Ectodermal cell (in vitro differentiated cells): ENCODE results near the gene SCNN1B. TPM values are rescaled to one million over a fixed set of nuclear protein-coding genes. Genes with fewer than 3 reads are reported as not detected.
"Not testable (repeated sequence)": the region's sequence is repeated elsewhere in the genome, so short reads cannot be mapped to it uniquely, and the experiment has no call there.

Experiments used
- H3K27ac ChIP-seq: 2 replicates; pipeline ENCODE4 v1.7.0; 2013; ENCODE audit warnings: mild to moderate bottlenecking, low read depth, low read length; ENCODE audit not compliant: insufficient read depth, poor library complexity, severe bottlenecking
- H3K27me3 ChIP-seq: 2 replicates; pipeline ENCODE4 v1.7.0; 2013; ENCODE audit warnings: mild to moderate bottlenecking, low read length; ENCODE audit not compliant: insufficient read depth, control insufficient read depth, poor library complexity, severe bottlenecking
- H3K36me3 ChIP-seq: one replicate; pipeline ENCODE4 v1.7.0; 2013; ENCODE audit warnings: low read length; ENCODE audit not compliant: control insufficient read depth, insufficient read depth
- H3K4me1 ChIP-seq: one replicate; pipeline ENCODE4 v1.7.0; 2013; ENCODE audit warnings: low read length; ENCODE audit not compliant: control insufficient read depth, insufficient read depth
- H3K4me3 ChIP-seq: 2 replicates; pipeline ENCODE4 v1.7.0; 2013; ENCODE audit warnings: low read depth, low read length, control low read depth; ENCODE audit not compliant: insufficient read depth
- H3K9me3 ChIP-seq: 2 replicates; pipeline ENCODE4 v1.7.0; 2013; ENCODE audit warnings: mild to moderate bottlenecking, low read length, moderate library complexity; ENCODE audit not compliant: control insufficient read depth
- WGBS, 2 experiments: methylation state at CpG; one replicate each; pipeline ENCODE4 v1.1.7; 2013; ENCODE audit warnings: missing lambda C conversion rate in 2 of 2; 5-methylcytosine and 5-hydroxymethylcytosine counted together
- polyA plus RNA-seq, 4 experiments: library from polyadenylated mRNA; stranded (reverse); fragments of 50-300 nt; gene quantifications; one replicate each; pipeline ENCODE4 v1.2.3, GENCODE V29; 2013

Gene SCNN1B, protein sequence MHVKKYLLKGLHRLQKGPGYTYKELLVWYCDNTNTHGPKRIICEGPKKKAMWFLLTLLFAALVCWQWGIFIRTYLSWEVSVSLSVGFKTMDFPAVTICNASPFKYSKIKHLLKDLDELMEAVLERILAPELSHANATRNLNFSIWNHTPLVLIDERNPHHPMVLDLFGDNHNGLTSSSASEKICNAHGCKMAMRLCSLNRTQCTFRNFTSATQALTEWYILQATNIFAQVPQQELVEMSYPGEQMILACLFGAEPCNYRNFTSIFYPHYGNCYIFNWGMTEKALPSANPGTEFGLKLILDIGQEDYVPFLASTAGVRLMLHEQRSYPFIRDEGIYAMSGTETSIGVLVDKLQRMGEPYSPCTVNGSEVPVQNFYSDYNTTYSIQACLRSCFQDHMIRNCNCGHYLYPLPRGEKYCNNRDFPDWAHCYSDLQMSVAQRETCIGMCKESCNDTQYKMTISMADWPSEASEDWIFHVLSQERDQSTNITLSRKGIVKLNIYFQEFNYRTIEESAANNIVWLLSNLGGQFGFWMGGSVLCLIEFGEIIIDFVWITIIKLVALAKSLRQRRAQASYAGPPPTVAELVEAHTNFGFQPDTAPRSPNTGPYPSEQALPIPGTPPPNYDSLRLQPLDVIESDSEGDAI
- polyA plus RNA-seq (2013, experiment 1 of 4): not detected
- polyA plus RNA-seq (2013, experiment 2 of 4): not detected
- polyA plus RNA-seq (2013, experiment 3 of 4): not detected
- polyA plus RNA-seq (2013, experiment 4 of 4): 0.32 TPM

DNA sequence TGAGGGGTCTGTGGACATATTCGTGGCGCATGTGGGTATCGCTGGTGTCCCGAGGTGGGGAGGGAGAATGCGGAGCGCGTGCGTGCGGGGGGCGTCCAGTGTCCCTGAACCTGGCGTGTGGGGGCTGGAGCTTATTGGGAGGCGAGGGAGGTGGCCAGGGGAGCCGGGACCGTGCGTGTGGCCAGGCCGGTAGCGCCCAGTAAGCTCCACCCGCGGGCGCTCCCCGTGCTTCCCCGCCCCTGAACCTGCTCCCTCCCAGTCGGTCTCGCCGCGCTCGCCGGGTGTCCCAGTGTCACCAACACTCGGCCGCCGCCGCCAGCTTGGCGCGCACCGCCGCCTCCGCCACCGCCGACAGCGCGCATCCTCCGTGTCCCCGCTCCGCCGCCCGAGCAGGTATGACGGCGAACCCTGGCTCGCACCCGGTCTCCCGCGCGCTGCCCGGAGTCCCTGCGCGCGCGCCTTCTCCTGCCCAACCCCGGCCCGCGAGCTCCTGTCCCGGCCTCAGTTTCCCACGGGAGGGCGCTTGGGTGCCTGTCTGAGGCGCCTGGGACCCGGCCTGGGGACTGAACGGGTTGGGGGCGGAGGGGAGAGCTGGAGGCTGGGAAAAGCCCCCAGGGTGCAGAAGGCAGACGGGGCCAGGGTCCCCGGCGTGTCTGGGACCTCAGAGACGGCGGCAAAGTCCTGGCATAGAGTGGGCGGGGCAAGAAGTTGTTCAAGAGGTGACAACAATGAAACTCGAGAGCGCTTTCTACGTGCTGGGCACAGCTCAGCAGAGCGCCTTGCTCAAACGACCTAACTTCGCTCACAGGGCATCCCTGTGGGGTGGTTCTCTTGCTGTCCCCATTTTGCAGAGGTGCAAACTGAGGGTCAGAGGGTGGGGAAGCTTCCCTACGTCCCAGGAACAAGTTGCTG is at the start of gene SCNN1B:
Gene SCNN1B, plus strand, starts transcription at position 258 of the 912 bp plus-strand sequence. CDS start 46,298 bp downstream, outside the sequence.
- Histone ChIP-seq H3K4me3 (peak within 1 kb of the TSS; percentile 46), H3K9me3 (no peaks in the 10 kb centered on the region)

DNA sequence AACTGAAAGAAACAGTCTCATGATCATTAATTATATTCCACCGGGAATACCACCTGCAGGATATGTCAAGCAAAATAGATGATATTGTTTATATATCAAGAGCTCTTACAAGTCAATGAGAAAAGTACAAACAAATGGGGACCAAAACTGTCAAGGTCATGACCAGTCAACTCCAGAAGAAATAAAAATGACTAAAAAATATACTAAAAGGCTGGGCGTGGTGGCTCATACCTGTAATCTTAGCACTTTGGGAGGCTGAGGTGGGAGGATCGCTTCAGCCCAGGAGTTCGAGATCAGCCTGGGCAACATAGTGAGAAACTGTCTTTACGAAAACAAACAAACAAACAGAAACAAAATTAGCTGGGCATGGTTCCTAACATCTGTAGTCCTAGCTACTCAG is 49.8 kb upstream of the SCNN1B start:
- Histone ChIP-seq H3K36me3 (no peaks in the 10 kb centered on the region), H3K9me3 (no peaks in the 10 kb centered on the region), H3K27ac (no peak overlapping the region), H3K4me1 (no peaks in the 10 kb centered on the region), H3K27me3 (no peaks in the 10 kb centered on the region), H3K4me3 (no peak overlapping the region)
- 93 to 97% methylated on average over 4 of the region's 5 CpGs for WGBS, 2 experiments

More for the DNA sequence above, at the start of gene SCNN1B:
- 2% methylated on average over 81 of the region's 81 CpGs for WGBS, 2 experiments
- Histone ChIP-seq H3K4me1 (no peaks in the 10 kb centered on the region), H3K36me3 (no peaks in the 10 kb centered on the region), H3K27me3 (peaks cover 42% of the 10 kb centered on the region), H3K27ac (no peak within 1 kb of the TSS)

DNA sequence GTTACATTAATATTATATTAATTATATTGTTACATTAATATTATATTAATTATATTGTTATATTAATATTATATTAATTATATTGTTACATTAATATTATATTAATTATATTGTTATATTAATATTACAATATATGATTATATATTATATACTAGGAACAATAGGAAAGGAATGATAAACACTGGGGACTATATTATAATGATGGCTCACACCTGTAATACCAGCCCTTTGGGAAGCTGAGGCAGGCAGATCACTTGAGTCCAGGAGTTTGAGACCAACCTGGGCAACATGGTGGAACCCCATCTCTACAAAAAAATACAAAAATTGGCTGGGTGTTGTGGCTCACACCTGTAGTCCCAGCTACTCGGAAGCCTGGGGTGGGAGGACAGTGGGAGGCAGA is 48.5 kb upstream of the SCNN1B start:
- H3K4me1 ChIP-seq, H3K27ac ChIP-seq, H3K36me3 ChIP-seq, H3K4me3 ChIP-seq, H3K9me3 ChIP-seq, H3K27me3 ChIP-seq: not testable (repeated sequence)
- WGBS, 2 experiments: 71 to 100% methylated on average over 1 of the region's 1 CpG

DNA sequence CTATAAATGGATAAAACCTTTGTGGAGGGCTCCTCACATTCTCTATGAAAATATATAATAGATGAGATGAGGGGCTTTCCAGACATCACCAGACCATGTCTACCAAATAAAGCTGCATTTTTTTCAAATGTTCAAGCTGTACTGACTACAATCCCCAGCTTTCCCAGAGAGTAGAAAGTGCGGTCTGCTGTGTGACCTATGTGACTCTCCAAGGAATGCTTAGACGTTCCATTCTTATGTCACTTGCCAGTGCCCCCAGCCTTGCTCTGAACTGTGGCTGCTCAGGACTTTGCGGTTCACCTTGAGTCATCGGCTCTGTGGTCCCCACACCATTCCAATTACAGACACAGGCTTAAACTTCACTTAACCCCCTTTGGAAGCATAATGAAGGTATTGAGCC is 47.8 kb upstream of the SCNN1B start:
- no peaks in the 10 kb centered on the region for H3K36me3 ChIP-seq
- H3K9me3 ChIP-seq: no peaks in the 10 kb centered on the region
- H3K27ac ChIP-seq: no peak overlapping the region
- no peak overlapping the region for H3K4me3 ChIP-seq
- H3K27me3 ChIP-seq: no peaks in the 10 kb centered on the region
- no peaks in the 10 kb centered on the region for H3K4me1 ChIP-seq
- 73 to 78% methylated on average over 4 of the region's 4 CpGs for WGBS, 2 experiments

DNA sequence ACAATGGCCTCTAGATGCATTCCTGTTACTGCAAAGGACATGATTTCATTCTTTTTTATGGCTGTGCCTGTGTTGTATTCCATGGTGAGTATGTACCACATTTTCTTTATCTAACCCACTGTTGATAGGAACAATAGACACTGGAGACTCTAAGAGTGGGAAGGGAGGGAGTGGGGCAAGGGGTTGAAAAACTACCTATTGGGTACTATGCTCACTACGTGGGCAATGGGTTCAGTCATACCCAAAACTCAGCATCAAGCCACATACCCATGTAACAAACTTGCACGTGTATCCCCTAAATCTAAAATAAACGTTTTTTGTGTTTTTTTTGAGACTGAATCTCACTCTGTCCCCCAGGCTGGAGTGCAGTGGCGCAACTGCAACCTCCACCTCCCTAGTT is 47.1 kb upstream of the SCNN1B start:
- 76 to 85% methylated on average over 4 of the region's 4 CpGs for whole genome bisulfite sequencing, 2 experiments
- H3K9me3 ChIP-seq: no peaks in the 10 kb centered on the region

DNA sequence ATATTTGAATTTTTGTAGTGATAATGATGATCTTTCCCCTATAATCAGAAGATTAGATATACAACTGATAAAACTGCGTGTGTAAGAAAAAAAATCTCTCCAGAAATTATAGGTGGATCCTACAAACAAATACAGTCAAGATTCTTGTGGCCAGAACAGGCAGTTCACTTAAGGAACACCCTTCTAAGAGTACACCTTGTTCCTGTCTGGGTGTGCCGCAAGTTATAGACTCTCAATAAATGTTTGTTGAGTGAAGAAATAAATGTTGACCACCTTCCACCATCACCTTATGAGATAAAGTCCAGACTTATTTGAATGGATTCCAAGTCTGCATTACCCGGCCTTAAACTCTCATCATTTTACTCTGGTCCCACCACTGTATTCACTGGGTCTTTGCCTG is 45.7 kb upstream of the SCNN1B start:
- Histone ChIP-seq H3K27me3 (no peaks in the 10 kb centered on the region), H3K9me3 (no peaks in the 10 kb centered on the region), H3K36me3 (no peaks in the 10 kb centered on the region), H3K4me1 (no peaks in the 10 kb centered on the region), H3K4me3 (no peak overlapping the region), H3K27ac (no peak overlapping the region)
- WGBS, 2 experiments: 81 to 95% methylated on average over 2 of the region's 3 CpGs

More for the DNA sequence above, 47.1 kb upstream of the SCNN1B start:
- H3K4me1 ChIP-seq: no peaks in the 10 kb centered on the region
- no peak overlapping the region for H3K27ac ChIP-seq
- H3K27me3 ChIP-seq: no peaks in the 10 kb centered on the region
- no peak overlapping the region for H3K4me3 ChIP-seq
- no peaks in the 10 kb centered on the region for H3K36me3 ChIP-seq

DNA sequence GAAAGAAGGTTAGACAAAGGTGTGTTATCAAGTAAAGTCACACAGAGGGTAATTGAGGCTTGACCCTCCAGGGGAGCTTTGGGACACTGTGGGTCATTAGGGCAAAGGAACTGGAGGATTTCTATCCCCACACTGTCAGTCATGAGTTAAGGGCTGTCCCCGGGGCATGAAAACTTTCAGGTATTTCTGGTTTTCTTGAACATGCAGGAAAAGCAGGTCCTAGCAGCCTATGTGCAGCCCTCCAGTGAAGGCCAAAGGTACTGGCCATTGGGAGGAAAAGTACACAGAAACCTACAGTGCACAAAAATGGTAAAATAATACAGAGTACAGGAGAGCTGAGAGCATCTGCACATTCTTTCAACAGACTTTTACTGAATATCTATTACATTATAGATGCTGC is 44.4 kb upstream of the SCNN1B start:
- Histone ChIP-seq H3K4me3 (no peak overlapping the region), H3K4me1 (no peaks in the 10 kb centered on the region), H3K9me3 (no peaks in the 10 kb centered on the region), H3K36me3 (no peaks in the 10 kb centered on the region), H3K27ac (no peak overlapping the region), H3K27me3 (no peaks in the 10 kb centered on the region)
- 84 to 90% methylated on average over 1 of the region's 1 CpG for WGBS, 2 experiments

DNA sequence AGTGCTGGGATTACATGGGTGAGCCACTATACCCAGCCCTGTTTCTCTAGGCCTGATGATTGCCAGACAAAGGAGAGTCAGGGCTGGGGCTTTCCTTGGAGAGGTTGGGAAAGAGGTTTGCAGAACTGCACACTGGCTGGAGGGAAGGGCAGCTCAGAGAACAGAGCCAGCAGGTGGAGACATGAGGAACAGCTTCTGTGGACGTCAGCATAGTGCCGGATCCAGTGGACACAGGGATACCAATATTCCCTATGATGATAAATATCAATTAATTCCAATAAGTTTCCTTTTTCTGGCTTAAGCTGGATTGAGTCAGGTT is 43.2 kb upstream of the SCNN1B start:
- Histone ChIP-seq H3K36me3 (no peaks in the 10 kb centered on the region), H3K27me3 (no peaks in the 10 kb centered on the region), H3K4me3 (no peak overlapping the region), H3K9me3 (no peaks in the 10 kb centered on the region), H3K4me1 (no peaks in the 10 kb centered on the region), H3K27ac (no peak overlapping the region)
- WGBS, 2 experiments: 79 to 86% methylated on average over 2 of the region's 2 CpGs

DNA sequence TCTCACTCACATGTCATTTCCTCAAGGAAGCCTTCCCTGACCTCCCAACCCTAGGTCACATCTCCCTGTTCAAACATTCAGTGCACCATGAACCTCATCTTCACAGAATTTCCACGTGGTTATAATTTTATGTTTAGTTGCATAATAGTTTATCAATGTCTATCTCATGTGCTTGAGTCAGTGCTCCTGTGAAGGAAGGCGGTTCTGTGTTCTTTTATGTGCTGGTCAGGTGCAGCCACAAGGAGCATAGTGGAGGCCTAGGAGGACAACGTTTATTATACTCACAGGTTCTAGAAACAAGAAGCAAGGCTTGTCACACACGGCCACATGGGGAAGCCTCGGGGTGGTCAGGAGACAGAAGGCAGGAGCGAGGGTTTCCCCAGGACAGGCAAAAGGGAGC is 34.5 kb upstream of the SCNN1B start:
- WGBS, 2 experiments: 88 to 89% methylated on average over 5 to 6 of the region's 6 CpGs
- no peaks in the 10 kb centered on the region for H3K36me3 ChIP-seq
- no peaks in the 10 kb centered on the region for H3K9me3 ChIP-seq
- no peaks in the 10 kb centered on the region for H3K4me1 ChIP-seq
- H3K27me3 ChIP-seq: no peaks in the 10 kb centered on the region
- no peak overlapping the region for H3K27ac ChIP-seq
- H3K4me3 ChIP-seq: no peak overlapping the region

GRCh38 chr16:23268561-23268960 is 33.5 kb upstream of the SCNN1B start:
- Histone ChIP-seq H3K27ac (no peak overlapping the region), H3K27me3 (no peaks in the 10 kb centered on the region), H3K36me3 (no peaks in the 10 kb centered on the region), H3K4me1 (no peaks in the 10 kb centered on the region), H3K4me3 (no peak overlapping the region), H3K9me3 (no peaks in the 10 kb centered on the region)
